HG02763 (cell line): ENCODE results near the gene SKIC8.

Experiments used
- ATAC-seq: cut with Tn5 transposase; IDR thresholded peaks from one replicate; pipeline ENCODE4 v1.9.1; 2021; ENCODE audit warnings: mild to moderate bottlenecking, moderate library complexity; ENCODE audit not compliant: unreplicated experiment

SKIC8 gene

GRCh38 chr15:78299101-78299930 is at the start of gene SKIC8:
Gene SKIC8, minus strand, starts transcription at chr15:78299609. Its CDS starts 3,923 bp downstream, at chr15:78295686.
- ATAC-seq = peak; percentile 85

GRCh38 chr15:78347586-78348543 is 48.5 kb upstream of the SKIC8 start:
- ATAC-seq = no peak

GRCh38 chr15:78345396-78346125 is 46.2 kb upstream of the SKIC8 start:
- no peak for ATAC-seq

- ATAC-seq = no peak
Observed at GRCh38 chr15:78343276-78344060, 44.1 kb upstream of the SKIC8 start.

GRCh38 chr15:78342021-78342420 is 42.6 kb upstream of the SKIC8 start:
- ATAC-seq = no peak

- ATAC-seq = no peak
Observed at GRCh38 chr15:78341057-78341987, 41.9 kb upstream of the SKIC8 start.

GRCh38 chr15:78340231-78341056 is 41.0 kb upstream of the SKIC8 start, which contains the start of gene CRABP1:
Gene CRABP1, plus strand, starts transcription at chr15:78340353. Its CDS starts 76 bp downstream, at chr15:78340429.
- ATAC-seq = no peak

GRCh38 chr15:78339559-78339958 is 40.1 kb upstream of the SKIC8 start:
- no peak for ATAC-seq

GRCh38 chr15:78338781-78339180 is 39.4 kb upstream of the SKIC8 start:
- ATAC-seq = no peak

GRCh38 chr15:78335985-78336384 is 36.6 kb upstream of the SKIC8 start:
- ATAC-seq = no peak

- ATAC-seq = no peak
Observed at GRCh38 chr15:78334845-78335244, 35.4 kb upstream of the SKIC8 start.

GRCh38 chr15:78329625-78330024 is 30.2 kb upstream of the SKIC8 start:
- ATAC-seq = no peak

- no peak for ATAC-seq
Observed at GRCh38 chr15:78327466-78327865, 28.1 kb upstream of the SKIC8 start.

- ATAC-seq = no peak
Observed at GRCh38 chr15:78325092-78325843, 25.9 kb upstream of the SKIC8 start.

- no peak for ATAC-seq
Observed at GRCh38 chr15:78324144-78324543, 24.7 kb upstream of the SKIC8 start.

GRCh38 chr15:78323693-78324092 is 24.3 kb upstream of the SKIC8 start:
- no peak for ATAC-seq

GRCh38 chr15:78322724-78323521 is 23.5 kb upstream of the SKIC8 start:
- no peak for ATAC-seq
